ENCODE measurements around the gene CRY2. TPM values are rescaled to one million over a fixed set of nuclear protein-coding genes. Genes with fewer than 3 reads are reported as not detected.

The CRY2 gene
- total and polyA plus RNA-seq, 2 of the 8 experiments (the other 6 are each of a cell fraction or from before 2014, with no cell fraction given), result 8.0 to 9.4 TPM

GRCh38 chr11:45913514-45913913 is 66.2 kb downstream of the CRY2 start (continued):
- TF ChIP-seq POU5F1 (IDR thresholded peaks at IDR 0.05; ENCODE audit: low read depth, low read length) (no peak), RXRA (IDR thresholded peaks at IDR 0.05; ENCODE audit: insufficient read depth, low read depth, low read length) (no peak), E2F6 (IDR thresholded peaks at IDR 0.05) (no peak), KDM1A (IDR thresholded peaks at IDR 0.05; ENCODE audit: borderline replicate concordance, low read length) (no peak), TEAD4 (IDR thresholded peaks at IDR 0.05; ENCODE audit: low read depth, low read length) (no peak), TCF12 (IDR thresholded peaks at IDR 0.05; ENCODE audit: low read depth, low read length) (no peak), CHD7 (IDR thresholded peaks at IDR 0.05; ENCODE audit: insufficient replicate concordance, low read length) (no peak), CHD1 (IDR thresholded peaks at IDR 0.05; ENCODE audit: low read depth, low read length) (no peak)

Measured in H1 (cell line).